ENCODE data around the gene SLC35G3. TPM values are rescaled to one million over a fixed set of nuclear protein-coding genes. Genes with fewer than 3 reads are reported as not detected.

SLC35G3 gene
- total RNA-seq, 1 donor from 2014 or later = not detected

Other genes starting within 250 kb of the SLC35G3 start
- 5.2 TPM in 2 replicates for gene CCT6B, start 232.9 kb downstream of the SLC35G3 start, total RNA-seq
- 9.5 and 10.8 TPM in 2 replicates for gene ZNF830, start 232.9 kb downstream of the SLC35G3 start, total RNA-seq
- gene LIG3, start 213.9 kb downstream of the SLC35G3 start, total RNA-seq = 24.5 and 26.7 TPM in 2 replicates
- 9.9 and 12.9 TPM in 2 replicates for gene RFFL, start 130.7 kb downstream of the SLC35G3 start, total RNA-seq
- gene RAD51D, start 74.5 kb downstream of the SLC35G3 start, total RNA-seq = 4.6 and 6.6 TPM in 2 replicates
- not detected in 2 replicates for gene FNDC8, start 72.8 kb downstream of the SLC35G3 start, total RNA-seq
- gene NLE1, start 52.1 kb downstream of the SLC35G3 start, total RNA-seq = 15.0 and 15.7 TPM in 2 replicates
- 266 and 287 TPM in 2 replicates for gene UNC45B, start 46.6 kb downstream of the SLC35G3 start, total RNA-seq
- gene SLFN5, start 48.7 kb upstream of the SLC35G3 start, total RNA-seq = 34.2 and 36.0 TPM in 2 replicates
- gene SLFN11, start 179.2 kb upstream of the SLC35G3 start, total RNA-seq = 6.5 and 15.1 TPM in 2 replicates
- 21.3 and 23.1 TPM in 2 replicates for gene SLFN12, start 238.1 kb upstream of the SLC35G3 start, total RNA-seq